ENCODE measurements around the gene PLCB4. TPM values are rescaled to one million over a fixed set of nuclear protein-coding genes. Genes with fewer than 3 reads are reported as not detected.

Gene PLCB4
- total RNA-seq, 1 experiment from 2014 or later = 0.91 TPM

DNA sequence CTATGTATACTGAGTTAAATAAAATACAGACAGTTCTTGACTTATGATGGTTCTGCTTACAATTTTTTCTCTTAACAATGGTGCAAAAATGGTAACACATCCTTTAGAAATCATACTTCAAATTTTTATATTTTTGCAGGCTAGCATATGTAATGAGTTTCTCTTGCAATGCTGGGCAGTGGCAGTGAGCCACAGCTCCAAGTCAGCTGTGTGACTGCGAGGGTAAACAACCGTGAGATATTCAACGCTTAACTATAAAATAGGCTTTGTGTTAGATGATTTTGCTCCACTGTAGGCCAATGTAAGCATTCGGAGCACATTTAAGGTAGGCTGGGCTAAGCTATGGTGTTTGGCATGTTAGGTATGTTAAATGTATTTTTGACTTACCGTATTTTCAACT lies 136.1 kb downstream of the PLCB4 start:
- no peak for DNase-seq (ENCODE audit: unreplicated experiment)
- Mint-ChIP-seq H3K36me3 (ENCODE audit: insufficient read depth, unreplicated experiment) (no peaks in the 10 kb centered on the region), H3K4me3 (ENCODE audit: unreplicated experiment) (no peak overlapping the region), H3K4me1 (ENCODE audit: insufficient read depth, unreplicated experiment) (peaks cover 9% of the 10 kb centered on the region), H3K9me3 (ENCODE audit: unreplicated experiment) (no peaks in the 10 kb centered on the region), H3K27me3 (ENCODE audit: insufficient read depth, unreplicated experiment) (no peaks in the 10 kb centered on the region), H3K27ac (ENCODE audit: low read depth, unreplicated experiment) (no peak overlapping the region)
- intact Hi-C loops (cut with micrococcal nuclease) = no loop called here
- TF ChIP-seq, protein P1, sequence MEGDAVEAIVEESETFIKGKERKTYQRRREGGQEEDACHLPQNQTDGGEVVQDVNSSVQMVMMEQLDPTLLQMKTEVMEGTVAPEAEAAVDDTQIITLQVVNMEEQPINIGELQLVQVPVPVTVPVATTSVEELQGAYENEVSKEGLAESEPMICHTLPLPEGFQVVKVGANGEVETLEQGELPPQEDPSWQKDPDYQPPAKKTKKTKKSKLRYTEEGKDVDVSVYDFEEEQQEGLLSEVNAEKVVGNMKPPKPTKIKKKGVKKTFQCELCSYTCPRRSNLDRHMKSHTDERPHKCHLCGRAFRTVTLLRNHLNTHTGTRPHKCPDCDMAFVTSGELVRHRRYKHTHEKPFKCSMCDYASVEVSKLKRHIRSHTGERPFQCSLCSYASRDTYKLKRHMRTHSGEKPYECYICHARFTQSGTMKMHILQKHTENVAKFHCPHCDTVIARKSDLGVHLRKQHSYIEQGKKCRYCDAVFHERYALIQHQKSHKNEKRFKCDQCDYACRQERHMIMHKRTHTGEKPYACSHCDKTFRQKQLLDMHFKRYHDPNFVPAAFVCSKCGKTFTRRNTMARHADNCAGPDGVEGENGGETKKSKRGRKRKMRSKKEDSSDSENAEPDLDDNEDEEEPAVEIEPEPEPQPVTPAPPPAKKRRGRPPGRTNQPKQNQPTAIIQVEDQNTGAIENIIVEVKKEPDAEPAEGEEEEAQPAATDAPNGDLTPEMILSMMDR (IDR thresholded peaks at IDR 0.05; ENCODE audit: unreplicated experiment) = no peak
- ChIA-PET POLR2A (no interaction called here), CTCF (interaction anchor here (0.6 kb wide), 1 partner anchor 225 kb away, joined by 6 read pairs; no protein-coding TSS in a partner anchor)
- no TSS peak for BruUV-seq (replicated peaks)

GRCh38 chr20:9206486-9206885 lies 137.6 kb downstream of the PLCB4 start:
- BruUV-seq (replicated peaks) = no TSS peak
- no peaks in the 10 kb centered on the region for H3K4me1 Mint-ChIP-seq (ENCODE audit: insufficient read depth, unreplicated experiment)
- TF ChIP-seq, protein P1 (IDR thresholded peaks at IDR 0.05; ENCODE audit: unreplicated experiment) = no peak
- DNase-seq (ENCODE audit: unreplicated experiment) = no peak
- intact Hi-C loops (cut with micrococcal nuclease) = no loop called here
- no peak overlapping the region for H3K4me3 Mint-ChIP-seq (ENCODE audit: unreplicated experiment)
- H3K27me3 Mint-ChIP-seq (ENCODE audit: insufficient read depth, unreplicated experiment) = no peaks in the 10 kb centered on the region
- H3K27ac Mint-ChIP-seq (ENCODE audit: low read depth, unreplicated experiment) = no peak overlapping the region
- no peaks in the 10 kb centered on the region for H3K9me3 Mint-ChIP-seq (ENCODE audit: unreplicated experiment)
- POLR2A ChIA-PET = no interaction called here
- CTCF ChIA-PET = no interaction called here
- no peaks in the 10 kb centered on the region for H3K36me3 Mint-ChIP-seq (ENCODE audit: insufficient read depth, unreplicated experiment)

DNA sequence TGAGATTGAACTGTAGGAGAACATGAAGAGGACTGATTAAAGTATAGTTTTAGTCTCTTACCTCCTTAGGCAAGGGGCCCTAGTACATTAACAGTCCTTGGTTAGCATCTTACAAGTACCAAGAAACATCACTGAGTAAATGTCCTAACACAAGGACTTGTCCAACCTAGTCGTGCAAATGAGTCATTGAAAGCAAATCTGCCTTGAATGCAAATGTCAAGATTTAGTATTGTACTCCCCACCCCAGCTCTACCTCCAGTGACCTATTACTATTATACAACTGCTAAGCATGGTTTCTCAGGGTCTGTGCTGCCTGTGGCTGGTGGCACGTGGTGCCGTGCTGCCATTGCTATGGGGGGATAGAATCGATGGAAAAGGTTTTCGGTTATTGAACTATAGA lies 138.4 kb downstream of the PLCB4 start:
- CTCF ChIA-PET = no interaction called here

DNA sequence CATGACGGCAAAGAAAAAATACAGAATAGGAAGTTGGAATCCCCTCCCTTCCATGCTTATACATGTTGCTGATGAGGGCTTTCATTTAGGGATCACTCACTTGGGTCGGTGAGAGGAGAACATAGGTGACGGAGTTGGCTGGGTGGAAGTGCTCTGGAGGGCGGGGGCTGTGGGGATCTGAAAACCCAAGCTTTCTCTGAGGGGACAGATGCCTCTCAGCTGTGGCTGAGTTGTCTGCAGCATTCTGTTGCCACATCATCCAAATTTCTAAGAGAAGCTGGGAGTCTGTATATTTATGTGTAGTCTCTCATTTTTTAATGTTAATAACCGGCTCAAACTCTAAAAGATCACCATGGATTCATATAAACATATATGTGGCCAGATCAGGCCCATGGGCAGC lies 141.5 kb downstream of the PLCB4 start:
- H3K27ac Mint-ChIP-seq (ENCODE audit: low read depth, unreplicated experiment) = no peak overlapping the region
- intact Hi-C loops (cut with micrococcal nuclease) = loop anchor here (10.0 kb wide), 1 partner anchor 144 kb away; no protein-coding TSS in a partner anchor
- peaks cover 10% of the 10 kb centered on the region for H3K4me1 Mint-ChIP-seq (ENCODE audit: insufficient read depth, unreplicated experiment)
- H3K9me3 Mint-ChIP-seq (ENCODE audit: unreplicated experiment) = no peaks in the 10 kb centered on the region
- no peaks in the 10 kb centered on the region for H3K36me3 Mint-ChIP-seq (ENCODE audit: insufficient read depth, unreplicated experiment)
- H3K4me3 Mint-ChIP-seq (ENCODE audit: unreplicated experiment) = no peak overlapping the region
- no TSS peak for BruUV-seq (replicated peaks)
- ChIA-PET POLR2A (interaction anchor here (1.1 kb wide), 1 partner anchor 24 kb away, joined by 3 read pairs; no protein-coding TSS in a partner anchor), CTCF (interaction anchor here (0.5 to 1.0 kb wide), 2 partner anchors 314 to 357 kb away, joined by 3 read pairs; no protein-coding TSS in a partner anchor)
- no peak for DNase-seq (ENCODE audit: unreplicated experiment)
- H3K27me3 Mint-ChIP-seq (ENCODE audit: insufficient read depth, unreplicated experiment) = no peaks in the 10 kb centered on the region
- TF ChIP-seq, protein P1 (IDR thresholded peaks at IDR 0.05; ENCODE audit: unreplicated experiment) = no peak

More for the DNA sequence above, 138.4 kb downstream of the PLCB4 start:
- DNase-seq (ENCODE audit: unreplicated experiment) = no peak
- H3K4me3 Mint-ChIP-seq (ENCODE audit: unreplicated experiment) = no peak overlapping the region
- TF ChIP-seq, protein P1 (IDR thresholded peaks at IDR 0.05; ENCODE audit: unreplicated experiment) = no peak
- no peak overlapping the region for H3K27ac Mint-ChIP-seq (ENCODE audit: low read depth, unreplicated experiment)
- no peaks in the 10 kb centered on the region for H3K27me3 Mint-ChIP-seq (ENCODE audit: insufficient read depth, unreplicated experiment)
- BruUV-seq (replicated peaks) = no TSS peak
- H3K36me3 Mint-ChIP-seq (ENCODE audit: insufficient read depth, unreplicated experiment) = no peaks in the 10 kb centered on the region
- intact Hi-C loops (cut with micrococcal nuclease) = no loop called here
- POLR2A ChIA-PET = no interaction called here
- H3K9me3 Mint-ChIP-seq (ENCODE audit: unreplicated experiment) = no peaks in the 10 kb centered on the region
- no peaks in the 10 kb centered on the region for H3K4me1 Mint-ChIP-seq (ENCODE audit: insufficient read depth, unreplicated experiment)

All from MCF 10A (cell line).